SK-N-SH treated with all-trans-retinoic acid at 6 μM for 48 hours (cell line): ENCODE measurements around the gene RADX.

Experiments
- CREB5 ChIP-seq: fragments of 250-450 bp; sonication (Bioruptor Pico); IDR thresholded peaks from 2 replicates; pipeline ENCODE4 v1.5.1; 2020; ENCODE audit warnings: low read depth, mild to moderate bottlenecking, moderate library complexity
- ISL1 ChIP-seq: fragments of 250-450 bp; sonication (Bioruptor Pico); IDR thresholded peaks from 2 replicates; pipeline ENCODE4 v2.1.2; 2022; ENCODE audit warnings: mild to moderate bottlenecking, moderate library complexity
- PATZ1 ChIP-seq: fragments of 250-450 bp; sonication (Bioruptor Pico); IDR thresholded peaks from 2 replicates; pipeline ENCODE4 v1.8.0; 2020; ENCODE audit warnings: mild to moderate bottlenecking, moderate library complexity, borderline replicate concordance
- PPARA ChIP-seq: fragments of 250-450 bp; sonication (Bioruptor Pico); IDR thresholded peaks from 2 replicates; pipeline ENCODE4 v1.5.0; 2020; ENCODE audit warnings: mild to moderate bottlenecking, borderline replicate concordance
- RARB ChIP-seq: fragments of 250-450 bp; sonication (Bioruptor Pico); IDR thresholded peaks from 2 replicates; pipeline ENCODE4 v1.8.0; 2021; ENCODE audit warnings: mild to moderate bottlenecking, moderate library complexity
- TCF4 ChIP-seq: fragments of 250-450 bp; sonication (Bioruptor Pico); IDR thresholded peaks from 2 replicates; pipeline ENCODE4 v1.8.0; 2021; ENCODE audit warnings: mild to moderate bottlenecking, moderate library complexity, borderline replicate concordance
- ZC3H10 ChIP-seq: fragments of 250-450 bp; sonication (Bioruptor Pico); IDR thresholded peaks from 2 replicates; pipeline ENCODE4 v1.5.1; 2021; ENCODE audit warnings: mild to moderate bottlenecking, moderate library complexity
- ZNF565 ChIP-seq: fragments of 450-650 bp; formaldehyde crosslinking; conservative IDR thresholded peaks from 2 replicates; pipeline ENCODE4 v1.5.0; 2020; ENCODE audit warnings: low read depth, mild to moderate bottlenecking, moderate library complexity
- ZNF8 ChIP-seq: fragments of 450-650 bp; formaldehyde crosslinking; IDR thresholded peaks from 2 replicates; pipeline ENCODE4 v1.5.0; 2020; ENCODE audit warnings: mild to moderate bottlenecking, moderate library complexity

GRCh38 chrX:106564986-106565385 lies 46.8 kb upstream of the RADX start:
- TF ChIP-seq PPARA (CRISPR knock-in tag) (no peak), CREB5 (CRISPR knock-in tag) (no peak), TCF4 (no peak), RARB (CRISPR knock-in tag) (no peak), ISL1 (CRISPR knock-in tag) (no peak), ZNF8 (CRISPR knock-in tag) (no peak), ZNF565 (CRISPR knock-in tag) (no peak), PATZ1 (no peak), ZC3H10 (CRISPR knock-in tag) (no peak)
